Breast epithelium (tissue), 4 donors: Measurements from ENCODE around the gene TECRL. TPM values are rescaled to one million over a fixed set of nuclear protein-coding genes. Genes with fewer than 3 reads are reported as not detected.

Source experiments
- DNase-seq, 2 donors: peaks; one replicate each; pipeline ENCODE4 v3.0.0-alpha.2; 2019; ENCODE audit warnings: low spot score in 2 of 2
- H3K27ac ChIP-seq, 2 donors: fragments of 200-600 bp; sonication (generic) in 1 of 2; one replicate each; pipeline ENCODE4 v1.5.1; 2016 to 2019; ENCODE audit warnings: mild to moderate bottlenecking in 1 of 2
- H3K27me3 ChIP-seq, 2 donors: fragments of 200-600 bp; sonication (generic) in 1 of 2; one replicate each; pipeline versions ENCODE4 v1.5.1 to v1.6.0; 2017 to 2019; ENCODE audit warnings: control low read depth in 1 of 2, mild to moderate bottlenecking in 1 of 2
- H3K36me3 ChIP-seq: fragments of 200-600 bp; one replicate; pipeline ENCODE4 v1.5.1; 2019
- H3K4me1 ChIP-seq, 2 donors: fragments of 200-600 bp; sonication (generic); one replicate each; pipeline ENCODE4 v1.5.1; 2016 to 2019; ENCODE audit warnings: control low read depth in 1 of 2
- H3K4me3 ChIP-seq, 3 donors: fragments of 200-600 bp; sonication (generic); 1 replicate in 2 of 3; 2 replicates in 1 of 3; pipeline ENCODE4 v1.5.1; 2016 to 2019; ENCODE audit warnings: mild to moderate bottlenecking in 3 of 3, moderate library complexity in 2 of 3
- H3K9me3 ChIP-seq, 2 donors: fragments of 200-600 bp; sonication (generic) in 1 of 2; one replicate each; pipeline ENCODE4 v1.5.1; 2016 to 2019; ENCODE audit warnings: control low read depth in 1 of 2
- POLR2A ChIP-seq: fragments of 450-650 bp; IDR thresholded peaks from one replicate; pipeline ENCODE4 v1.6.1; 2016; ENCODE audit warnings: antibody characterized with exemption, mild to moderate bottlenecking, moderate library complexity
- POLR2AphosphoS5 ChIP-seq, 3 donors: sonication (generic); formaldehyde crosslinking; IDR thresholded peaks; one replicate each; pipeline ENCODE4 v1.6.1; 2017; ENCODE audit warnings: antibody characterized with exemption in 3 of 3
- intact Hi-C: fragments of 100-400 bp; cut with DNase I; formaldehyde crosslinking; loops from one replicate; pipeline ENCODE4 v1.15.1; 2023; ENCODE audit warnings: low total_unique reads
- total RNA-seq, 3 donors: library from RNA; depleted of rRNA; stranded (reverse); fragments of >200 nt; gene quantifications; one replicate each; pipeline ENCODE4 v1.1.0, GENCODE V29; 2016
- TF ChIP-seq, protein P1 (sequence below), 3 donors: fragments of 450-650 bp; IDR thresholded peaks; one replicate each; pipeline ENCODE4 v1.5.1; 2016 to 2017; ENCODE audit warnings: antibody characterized with exemption in 3 of 3, mild to moderate bottlenecking in 3 of 3, moderate library complexity in 3 of 3

TECRL gene
- total RNA-seq, 3 donors from 2014 or later, result not detected

DNA sequence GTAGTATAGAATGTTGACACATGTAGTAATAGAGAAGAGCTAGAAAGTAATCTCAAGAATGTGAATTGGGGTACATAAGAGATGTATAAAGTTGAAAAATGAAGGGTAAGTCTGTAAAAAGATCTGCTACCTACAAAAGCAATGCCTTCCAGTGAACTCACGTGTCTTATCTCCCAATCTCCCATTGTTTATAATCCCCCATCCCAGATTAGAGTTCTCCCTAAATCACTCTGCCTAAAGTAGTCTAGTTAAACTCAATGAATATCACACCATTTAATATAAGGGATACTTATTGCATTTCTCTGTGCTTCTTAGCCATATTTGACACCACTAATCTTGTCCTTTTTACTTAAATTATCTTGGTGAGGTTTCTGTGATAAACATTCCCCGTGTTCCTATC lies 6.6 kb downstream of the TECRL start:
- Histone ChIP-seq H3K36me3 (no peaks in the 10 kb centered on the region), H3K9me3 (no peaks in the 10 kb centered on the region), H3K4me3 (no peak overlapping the region), H3K27ac (no peak overlapping the region), H3K27me3 (no peaks in the 10 kb centered on the region), H3K4me1 (no peaks in the 10 kb centered on the region)
- TF ChIP-seq, protein P1, sequence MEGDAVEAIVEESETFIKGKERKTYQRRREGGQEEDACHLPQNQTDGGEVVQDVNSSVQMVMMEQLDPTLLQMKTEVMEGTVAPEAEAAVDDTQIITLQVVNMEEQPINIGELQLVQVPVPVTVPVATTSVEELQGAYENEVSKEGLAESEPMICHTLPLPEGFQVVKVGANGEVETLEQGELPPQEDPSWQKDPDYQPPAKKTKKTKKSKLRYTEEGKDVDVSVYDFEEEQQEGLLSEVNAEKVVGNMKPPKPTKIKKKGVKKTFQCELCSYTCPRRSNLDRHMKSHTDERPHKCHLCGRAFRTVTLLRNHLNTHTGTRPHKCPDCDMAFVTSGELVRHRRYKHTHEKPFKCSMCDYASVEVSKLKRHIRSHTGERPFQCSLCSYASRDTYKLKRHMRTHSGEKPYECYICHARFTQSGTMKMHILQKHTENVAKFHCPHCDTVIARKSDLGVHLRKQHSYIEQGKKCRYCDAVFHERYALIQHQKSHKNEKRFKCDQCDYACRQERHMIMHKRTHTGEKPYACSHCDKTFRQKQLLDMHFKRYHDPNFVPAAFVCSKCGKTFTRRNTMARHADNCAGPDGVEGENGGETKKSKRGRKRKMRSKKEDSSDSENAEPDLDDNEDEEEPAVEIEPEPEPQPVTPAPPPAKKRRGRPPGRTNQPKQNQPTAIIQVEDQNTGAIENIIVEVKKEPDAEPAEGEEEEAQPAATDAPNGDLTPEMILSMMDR (IDR thresholded peaks at IDR 0.05), result no peak
- no peak for TF ChIP-seq POLR2A
- no peak for TF ChIP-seq POLR2AphosphoS5 (IDR thresholded peaks at IDR 0.05)
- DNase-seq, result no peak
- intact Hi-C loops, result no loop called here

DNA sequence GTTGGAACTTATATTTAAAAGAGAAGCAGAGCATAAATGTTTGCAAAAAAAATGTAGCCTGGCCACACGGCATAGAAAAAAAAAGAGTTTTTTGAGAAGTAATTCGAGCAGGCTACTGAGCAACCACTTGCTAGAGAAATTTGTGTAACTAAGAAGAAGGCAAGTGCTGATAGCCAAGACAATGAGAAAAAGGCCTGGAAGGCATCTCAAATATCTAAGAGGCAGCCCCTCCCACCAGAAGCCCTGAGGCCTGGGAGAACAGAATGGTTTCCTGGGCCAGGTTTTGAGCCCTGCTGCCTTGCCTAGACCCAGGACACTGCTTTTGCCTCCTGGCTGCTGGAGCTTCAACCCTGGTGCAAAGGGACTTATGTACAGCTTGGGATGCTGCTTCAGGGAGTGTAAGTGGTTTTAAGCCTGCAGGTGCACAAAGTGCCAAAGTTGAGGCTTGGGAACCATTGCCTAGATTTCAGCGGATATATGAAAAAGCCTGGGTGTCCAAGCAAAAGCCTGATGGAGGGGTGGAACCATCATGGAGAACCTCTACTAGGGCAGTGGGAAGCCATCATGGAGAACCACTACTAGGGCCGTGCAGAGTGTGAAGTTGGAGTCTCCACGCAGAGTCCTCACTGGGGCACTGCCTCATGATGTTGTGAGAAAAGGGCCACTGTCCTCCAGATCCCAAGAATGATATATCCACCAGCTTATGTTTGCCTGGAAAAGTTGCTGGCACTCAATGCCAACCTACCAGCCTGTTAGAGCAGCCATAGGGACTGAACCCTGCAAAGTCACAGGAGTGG lies 9.7 kb downstream of the TECRL start:
- no peaks in the 10 kb centered on the region for H3K4me1 ChIP-seq
- no peaks in the 10 kb centered on the region for H3K9me3 ChIP-seq
- H3K27ac ChIP-seq, result no peak overlapping the region
- intact Hi-C loops, result loop anchor here (10.0 kb wide), 1 partner anchor 1395 kb away; no protein-coding TSS in a partner anchor
- no peak for DNase-seq
- H3K36me3 ChIP-seq, result no peaks in the 10 kb centered on the region
- no peaks in the 10 kb centered on the region for H3K27me3 ChIP-seq
- H3K4me3 ChIP-seq, result no peak overlapping the region
- TF ChIP-seq POLR2A (no peak), POLR2AphosphoS5 (IDR thresholded peaks at IDR 0.05) (no peak)
- TF ChIP-seq, protein P1 (IDR thresholded peaks at IDR 0.05), result no peak

- Histone ChIP-seq H3K27ac (no peak overlapping the region), H3K4me1 (no peaks in the 10 kb centered on the region), H3K4me3 (no peak overlapping the region), H3K9me3 (no peaks in the 10 kb centered on the region), H3K36me3 (no peaks in the 10 kb centered on the region), H3K27me3 (no peaks in the 10 kb centered on the region)
- intact Hi-C loops, result loop anchor here (10.0 kb wide), 1 partner anchor 1400 kb away; no protein-coding TSS in a partner anchor
- DNase-seq, result no peak
- TF ChIP-seq POLR2AphosphoS5 (IDR thresholded peaks at IDR 0.05) (no peak), POLR2A (no peak)
- TF ChIP-seq, protein P1 (IDR thresholded peaks at IDR 0.05), result no peak
These were observed 14.8 kb downstream of the TECRL start for GRCh38 chr4:64394469-64394868.

- intact Hi-C loops, result no loop called here
- H3K4me3 ChIP-seq, result no peak overlapping the region
- H3K27ac ChIP-seq, result no peak overlapping the region
- TF ChIP-seq POLR2A (no peak), POLR2AphosphoS5 (IDR thresholded peaks at IDR 0.05) (no peak)
- TF ChIP-seq, protein P1 (IDR thresholded peaks at IDR 0.05), result no peak
- H3K27me3 ChIP-seq, result no peaks in the 10 kb centered on the region
- no peaks in the 10 kb centered on the region for H3K9me3 ChIP-seq
- DNase-seq, result no peak
- no peaks in the 10 kb centered on the region for H3K36me3 ChIP-seq
- H3K4me1 ChIP-seq, result no peaks in the 10 kb centered on the region
These were observed 21.0 kb downstream of the TECRL start for GRCh38 chr4:64388252-64388651.

GRCh38 chr4:64385220-64385619 lies 24.0 kb downstream of the TECRL start:
- H3K27me3 ChIP-seq, result no peaks in the 10 kb centered on the region
- TF ChIP-seq POLR2AphosphoS5 (IDR thresholded peaks at IDR 0.05), result no peak
- no peak for DNase-seq
- no peak overlapping the region for H3K27ac ChIP-seq
- H3K4me1 ChIP-seq, result no peaks in the 10 kb centered on the region
- no peaks in the 10 kb centered on the region for H3K36me3 ChIP-seq
- no peak overlapping the region for H3K4me3 ChIP-seq
- intact Hi-C loops, result no loop called here
- H3K9me3 ChIP-seq, result no peaks in the 10 kb centered on the region
